Renal pelvis (tissue), 4 donors: Measurements from ENCODE around the gene MGAT4A. TPM values are rescaled to one million over a fixed set of nuclear protein-coding genes. Genes with fewer than 3 reads are reported as not detected.
"Not testable (repeated sequence)": the region's sequence is repeated elsewhere in the genome, so short reads cannot be mapped to it uniquely, and the experiment has no call there.

Source experiments
- DNase-seq: peaks from one replicate; pipeline ENCODE4 v3.0.0-alpha.2; 2013
- polyA plus RNA-seq, 3 donors: library from polyadenylated mRNA; unstranded; fragments of 120-200 nt; gene quantifications; one replicate each; pipeline ENCODE4 v1.2.1, GENCODE V29; 2013; ENCODE audit not compliant: insufficient read length in 3 of 3

Gene MGAT4A
- polyA plus RNA-seq, 3 donors, result 24.8 to 32.0 (median 28.8) TPM

DNA sequence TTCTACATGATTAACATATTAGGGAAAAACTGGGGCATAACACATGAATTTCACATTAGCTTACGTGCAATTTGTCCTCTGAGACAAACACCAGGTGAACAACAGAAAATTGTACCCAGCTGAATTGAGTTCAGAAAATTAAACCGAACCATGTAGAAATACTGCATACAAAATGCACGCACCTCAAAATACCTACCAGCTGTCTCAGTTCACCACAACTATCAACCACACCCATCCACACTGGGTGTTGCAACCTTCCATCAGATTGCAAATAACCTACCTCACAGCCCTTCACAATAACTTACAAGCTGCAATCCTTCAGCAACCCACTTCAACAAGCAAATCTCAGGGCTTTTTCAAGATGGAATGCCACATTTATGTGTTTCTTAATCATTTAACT, 66.6 kb downstream of the MGAT4A start:
- DNase-seq, result no peak

DNA sequence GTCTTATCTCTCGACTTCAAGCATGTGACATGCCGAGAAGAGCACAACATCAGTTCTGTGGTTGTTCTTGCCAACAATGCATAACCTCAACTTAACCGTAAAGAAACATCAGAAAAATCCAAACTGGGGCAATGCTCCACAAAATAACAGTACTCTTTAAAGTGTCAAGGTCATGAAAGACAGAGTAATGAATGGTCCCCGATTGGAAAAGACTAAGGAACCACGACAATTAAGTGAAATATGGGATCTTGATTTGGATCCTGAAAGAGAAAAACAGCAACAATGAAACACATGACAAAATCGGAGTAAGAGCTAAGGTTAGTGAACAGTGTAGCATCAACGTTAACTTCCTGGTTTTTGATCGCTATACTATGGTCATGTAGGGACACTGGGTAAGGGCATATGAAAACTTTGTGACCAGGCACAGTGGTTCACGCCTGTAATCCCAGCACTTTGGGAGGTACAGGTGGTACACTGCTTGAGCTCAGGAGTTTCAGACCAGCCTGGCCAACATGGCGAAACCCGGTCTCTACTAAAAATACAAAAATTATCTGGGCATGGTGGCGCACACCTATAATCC, 67.3 kb downstream of the MGAT4A start:
- DNase-seq, result no peak

DNA sequence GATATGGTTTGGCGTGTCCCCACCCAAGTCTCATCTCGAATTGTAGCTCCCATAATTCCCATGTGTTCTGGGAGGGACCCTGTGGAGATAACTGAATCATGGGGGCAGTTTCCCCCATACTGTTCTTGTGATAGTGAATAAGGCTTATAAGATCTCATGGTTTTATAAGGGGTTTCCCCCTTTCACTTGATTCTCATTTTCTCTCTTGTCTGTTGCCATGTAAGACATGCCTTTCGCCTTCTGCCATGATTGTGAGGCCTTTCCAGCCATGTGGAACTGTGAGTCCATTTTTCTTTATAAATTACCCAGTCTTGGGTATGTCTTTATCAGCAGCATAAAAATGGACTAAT, 71.5 kb downstream of the MGAT4A start:
- DNase-seq, result not testable (repeated sequence)

DNA sequence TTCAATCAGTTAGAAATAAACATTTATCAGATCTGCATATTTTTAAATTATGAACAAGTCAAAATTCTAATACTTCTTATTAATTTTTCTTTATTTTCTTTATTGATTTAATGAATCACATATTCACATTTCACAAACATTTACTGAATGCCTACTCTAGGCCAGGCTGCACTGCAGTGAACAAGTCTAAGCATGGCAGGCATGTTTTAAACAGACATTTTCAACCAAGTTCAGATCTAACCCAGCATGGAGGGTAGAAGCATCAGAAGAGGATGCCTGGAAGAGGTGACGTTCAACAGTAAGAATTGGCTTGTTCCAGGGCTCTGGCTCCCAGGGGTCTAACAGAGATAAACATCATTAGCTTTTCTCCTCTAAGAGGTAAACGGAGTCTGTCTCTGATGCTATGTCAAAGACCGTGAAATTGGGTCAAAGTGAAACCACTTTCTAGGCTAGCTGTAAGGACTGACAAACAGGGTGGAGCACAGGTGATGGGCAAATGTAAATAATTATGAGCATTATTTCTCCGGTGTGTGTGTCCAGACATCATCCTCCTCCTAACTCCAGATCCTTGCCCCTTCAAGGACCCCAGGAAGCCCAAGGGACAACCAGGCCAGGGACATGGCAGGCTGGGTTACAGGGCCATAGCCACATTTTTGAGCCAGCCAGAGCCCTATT, 72.0 kb downstream of the MGAT4A start:
- no peak for DNase-seq

DNA sequence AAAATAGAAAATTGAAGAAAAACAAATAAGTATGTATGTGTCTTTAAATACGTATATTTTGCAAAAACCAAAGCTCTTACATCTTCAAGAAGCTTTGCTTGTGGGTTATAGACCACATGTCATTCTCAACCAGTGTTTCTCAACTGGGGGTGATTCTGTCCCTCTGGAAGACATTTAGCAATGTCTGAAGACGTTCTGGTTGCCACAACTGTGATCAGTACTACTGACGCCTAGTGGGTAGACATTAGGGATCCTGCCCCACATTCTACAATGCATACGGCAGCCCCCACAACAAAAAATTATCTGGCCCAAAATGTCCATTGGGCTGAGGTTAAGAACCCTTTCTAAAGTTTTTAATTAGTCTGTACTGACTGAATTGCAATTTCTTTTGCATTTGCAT, 74.1 kb downstream of the MGAT4A start:
- no peak for DNase-seq

DNA sequence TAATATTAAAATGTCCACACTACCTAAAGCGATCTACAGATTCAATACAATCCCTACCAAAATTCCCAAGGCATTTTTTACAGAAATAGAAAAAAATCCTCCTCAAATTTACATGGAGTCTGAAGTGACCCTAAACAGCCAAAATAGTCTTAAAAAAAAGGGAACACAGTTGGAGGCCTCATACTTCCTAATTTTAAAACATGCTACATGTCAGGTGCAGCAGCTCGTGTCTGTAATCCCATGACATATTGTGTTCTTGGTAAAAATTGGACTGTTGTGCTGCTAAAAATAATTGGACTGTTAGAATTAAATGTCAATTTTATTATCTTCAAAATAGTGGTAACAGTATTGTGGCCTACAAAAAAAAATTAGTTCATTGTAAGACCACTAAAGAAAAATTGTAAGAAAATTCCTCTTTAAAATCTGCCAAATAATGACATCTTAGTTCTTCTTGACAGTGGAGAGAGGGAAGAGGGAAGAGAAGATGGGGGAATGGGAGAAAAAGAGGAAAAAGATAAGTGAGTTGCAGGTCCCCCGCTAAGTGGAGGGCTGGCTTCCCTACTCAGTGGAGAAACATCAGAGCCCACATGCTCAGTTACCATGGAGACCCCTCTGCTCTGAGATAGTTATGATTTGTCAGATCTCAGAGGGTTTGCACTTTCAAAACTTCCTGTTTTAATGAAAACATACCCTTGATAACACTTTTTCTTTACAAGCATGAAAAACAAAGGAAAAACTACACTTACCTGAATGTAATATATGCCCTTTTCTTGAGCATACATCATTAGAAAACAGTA, 76.0 kb downstream of the MGAT4A start:
- no peak for DNase-seq

DNA sequence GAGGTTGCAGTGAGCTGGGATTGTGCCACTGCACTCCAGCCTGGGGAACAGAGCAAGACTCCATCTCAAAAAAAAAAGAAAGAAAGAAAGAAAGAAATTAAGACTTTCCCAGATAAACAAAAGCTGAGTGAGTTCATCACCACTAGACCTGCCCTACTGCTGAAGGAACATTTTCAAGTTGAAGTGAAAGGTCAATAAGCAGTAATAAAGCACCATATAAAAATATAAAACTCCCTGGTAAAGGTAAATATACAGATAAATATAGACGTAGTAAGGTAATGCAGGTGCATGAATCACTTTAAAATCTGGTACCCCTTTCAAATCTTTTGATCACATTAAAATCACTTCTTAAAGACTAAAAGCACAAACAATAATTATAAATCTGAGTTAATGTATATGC, 79.9 kb downstream of the MGAT4A start:
- DNase-seq, result no peak

DNA sequence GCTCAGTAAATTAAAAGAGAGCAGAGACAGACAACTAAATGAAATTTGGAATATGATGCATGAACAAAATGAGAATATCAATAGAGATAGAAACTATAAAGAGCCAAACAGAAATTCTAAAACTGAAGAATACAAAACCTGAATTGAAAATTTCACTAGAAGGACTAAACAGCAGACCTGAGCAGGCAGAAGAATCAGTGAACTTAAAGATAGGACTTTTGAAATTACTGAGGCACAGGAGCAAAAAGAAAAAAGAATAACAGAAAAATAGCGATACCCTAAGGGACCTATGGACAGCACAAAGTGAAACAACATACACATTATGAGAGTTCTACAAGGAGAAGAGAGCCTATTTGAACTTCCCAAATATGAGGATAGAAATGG, 80.9 kb downstream of the MGAT4A start:
- no peak for DNase-seq

DNA sequence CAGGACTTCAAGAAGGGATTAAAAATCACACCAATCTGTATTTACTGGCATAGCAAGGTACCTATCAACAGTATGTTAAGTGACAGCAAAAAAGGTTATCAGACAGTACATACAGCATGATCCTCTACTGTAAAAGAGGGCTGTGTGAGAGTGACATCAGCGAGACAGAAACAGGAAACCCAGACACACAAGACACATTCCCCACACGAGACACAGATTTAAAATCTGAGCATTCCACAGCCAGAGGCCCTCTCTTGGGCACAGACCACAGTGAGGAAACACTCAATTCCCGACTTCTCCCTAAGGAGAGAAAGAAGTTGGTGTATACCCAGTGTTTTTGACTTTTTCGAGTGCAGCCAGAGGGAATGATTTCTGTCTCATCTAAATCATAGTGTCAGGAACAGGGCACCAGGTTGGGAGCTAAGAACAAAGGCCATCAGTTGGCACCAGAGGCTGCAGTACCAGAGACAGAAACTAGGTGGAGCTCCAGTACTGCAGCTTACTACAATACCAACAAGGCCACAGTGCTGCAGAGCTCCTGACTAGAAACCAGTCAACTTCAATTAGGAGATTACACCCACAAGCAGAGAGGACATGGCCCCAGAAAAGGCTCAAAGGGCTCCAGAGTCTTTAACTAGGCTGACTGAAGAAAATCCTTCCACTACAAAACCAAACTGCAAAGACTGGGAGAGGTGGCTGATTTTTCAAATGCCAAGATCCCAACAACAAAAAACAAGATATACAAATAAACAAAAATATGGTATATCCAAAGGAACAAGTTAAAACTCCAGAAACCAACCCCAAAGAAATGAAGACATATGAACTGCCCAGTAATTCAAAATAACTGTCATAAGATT, 81.6 kb downstream of the MGAT4A start:
- peak; percentile 78 for DNase-seq

DNA sequence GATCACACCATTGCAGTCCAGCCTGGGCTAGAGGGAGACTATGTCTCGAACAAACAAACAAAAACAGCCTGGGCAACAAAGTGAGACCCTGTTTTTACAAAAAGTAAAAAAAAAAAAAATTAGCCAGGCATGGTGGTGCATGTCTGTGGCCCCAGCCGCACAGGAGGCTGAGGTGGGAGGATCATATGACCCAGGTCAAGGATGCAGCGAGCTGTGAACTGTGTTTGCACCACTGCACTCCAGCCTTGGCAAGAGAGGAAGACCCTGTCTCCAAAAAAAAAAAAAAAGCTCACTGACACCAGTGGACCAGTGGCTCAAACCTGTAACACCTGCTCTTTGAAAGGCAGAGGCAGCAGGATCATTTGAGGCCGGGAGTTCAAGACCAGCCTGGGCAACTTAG, 82.5 kb downstream of the MGAT4A start:
- no peak for DNase-seq

DNA sequence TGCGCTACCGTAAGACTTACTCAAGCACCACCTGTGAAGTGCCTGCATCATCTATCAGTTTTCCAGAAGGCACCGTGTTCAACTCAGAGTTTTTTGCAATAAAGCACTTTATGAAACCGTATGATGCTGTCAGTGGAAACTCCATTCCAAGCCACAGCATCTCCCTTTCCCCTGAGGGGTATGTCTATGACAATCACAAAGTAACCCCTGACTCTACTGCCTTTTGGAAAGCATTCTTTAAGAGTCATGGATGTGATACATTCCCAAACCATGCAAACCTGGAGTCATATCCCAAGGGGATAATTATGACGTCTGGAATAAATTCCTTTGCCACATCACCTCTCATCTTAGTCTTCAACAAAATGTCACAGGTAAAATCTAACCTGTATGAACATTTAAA, 83.3 kb downstream of the MGAT4A start:
- DNase-seq, result no peak

DNA sequence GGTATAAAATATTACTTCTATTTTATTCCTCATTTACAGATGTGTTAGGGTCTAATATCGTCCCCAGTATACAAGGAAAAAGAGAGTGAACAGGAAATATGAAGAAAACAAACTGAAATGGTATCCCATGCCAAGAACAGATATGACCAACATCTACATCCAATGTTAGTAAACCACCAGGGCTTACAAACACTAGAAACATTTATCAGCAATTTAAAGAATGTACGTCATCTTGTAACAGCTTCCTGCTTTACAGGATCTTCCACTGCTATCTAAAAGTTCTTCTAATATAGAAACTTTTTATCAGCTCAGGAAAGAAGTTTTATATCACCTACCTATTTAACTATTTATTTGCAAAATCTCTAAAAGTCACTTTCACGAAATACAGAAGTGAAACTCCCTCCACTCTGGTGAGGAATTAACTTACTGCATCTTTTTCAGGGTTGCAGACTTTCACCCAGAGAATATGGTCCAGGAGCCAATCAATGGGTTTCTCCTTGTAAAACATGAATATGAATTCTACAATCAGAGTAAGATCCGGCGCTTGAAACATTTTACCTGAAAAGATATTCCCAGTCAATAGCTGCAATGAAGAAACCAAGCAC, 87.3 kb downstream of the MGAT4A start:
- DNase-seq, result no peak

DNA sequence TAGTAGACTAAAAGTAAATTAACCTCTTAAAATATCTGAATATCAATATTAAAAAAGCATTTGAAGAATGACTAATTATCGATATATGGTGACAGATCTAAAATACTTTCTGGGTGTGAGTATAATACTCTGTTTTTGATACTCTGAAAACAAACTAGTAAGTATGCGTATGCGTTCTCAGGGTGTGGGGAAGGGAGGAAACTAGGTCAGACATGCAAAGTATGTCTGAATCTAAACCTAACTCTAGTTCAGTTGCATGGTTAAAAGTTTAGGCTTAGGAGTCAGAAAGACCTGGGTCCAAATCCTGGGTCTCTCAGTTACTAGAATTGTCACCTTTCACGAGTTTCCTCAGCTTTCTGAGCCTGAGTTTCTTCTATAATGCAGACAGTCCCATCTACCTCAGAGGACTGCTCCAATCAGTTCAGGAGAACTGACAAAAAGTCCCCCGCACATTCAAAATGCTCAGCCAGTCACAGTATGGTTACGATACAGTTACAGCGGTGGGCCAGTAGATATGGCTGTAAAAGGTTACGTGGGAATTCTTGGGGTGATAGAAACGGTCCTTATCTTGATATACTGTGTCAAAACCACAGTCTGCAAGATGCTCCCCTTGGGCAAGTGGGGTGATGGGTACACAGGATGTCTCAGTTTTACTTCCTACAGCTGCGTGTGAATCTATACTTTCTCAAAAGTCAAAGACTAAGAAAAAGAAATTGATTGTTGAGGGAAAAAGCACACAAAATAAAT, 93.4 kb downstream of the MGAT4A start:
- DNase-seq, result no peak

DNA sequence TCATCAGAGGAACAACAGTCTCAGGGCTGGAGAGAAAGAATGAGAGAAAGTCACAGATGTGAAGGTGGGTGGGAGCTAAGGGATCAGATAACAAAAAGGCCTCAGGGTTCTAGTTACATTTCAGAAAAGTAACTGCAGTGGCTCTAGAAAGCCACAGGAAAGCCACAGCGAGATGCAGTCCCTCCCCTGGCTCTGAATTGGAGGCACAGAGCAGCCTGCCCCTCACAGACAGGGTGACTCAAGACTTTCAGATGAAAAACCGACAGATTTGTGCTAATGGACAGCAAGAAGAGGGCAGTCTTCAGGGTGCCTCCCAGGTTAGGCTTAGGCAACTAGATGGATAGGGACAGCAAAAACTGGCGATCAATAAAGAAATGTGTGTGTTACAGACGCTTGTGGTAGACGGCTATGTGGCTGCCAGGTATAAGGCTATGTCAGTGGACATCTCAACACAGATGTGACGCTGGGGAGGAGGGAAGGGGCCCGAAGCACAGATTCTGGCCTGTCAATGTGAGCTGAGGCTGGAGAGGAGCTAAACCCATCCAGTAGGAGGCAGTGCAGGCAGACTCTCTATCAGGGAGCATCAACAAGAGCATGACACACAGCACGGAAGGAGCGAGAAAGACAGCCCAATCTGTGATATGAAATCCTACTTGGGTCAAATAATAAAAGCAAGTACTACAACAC, 96.4 kb downstream of the MGAT4A start:
- DNase-seq, result no peak

DNA sequence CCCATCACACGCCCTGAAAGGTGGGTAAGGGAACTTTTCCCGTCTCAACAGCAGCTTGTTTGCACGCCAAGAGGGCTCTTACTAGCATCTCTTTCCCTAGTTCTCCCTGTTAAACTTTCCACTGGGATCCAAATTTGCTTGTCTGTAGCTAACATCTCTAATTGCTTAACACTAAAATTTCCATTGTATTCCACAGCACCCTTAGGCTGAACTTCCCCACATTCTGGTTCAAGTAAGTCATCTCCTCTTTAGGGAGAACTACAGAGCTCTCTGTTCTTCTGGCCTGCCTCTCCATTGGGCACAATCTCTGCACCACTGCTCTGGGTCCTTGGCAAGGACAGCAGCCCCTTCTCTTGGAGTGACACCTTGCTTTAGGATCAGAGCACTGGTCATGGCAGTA, 98.6 kb downstream of the MGAT4A start:
- DNase-seq, result no peak

DNA sequence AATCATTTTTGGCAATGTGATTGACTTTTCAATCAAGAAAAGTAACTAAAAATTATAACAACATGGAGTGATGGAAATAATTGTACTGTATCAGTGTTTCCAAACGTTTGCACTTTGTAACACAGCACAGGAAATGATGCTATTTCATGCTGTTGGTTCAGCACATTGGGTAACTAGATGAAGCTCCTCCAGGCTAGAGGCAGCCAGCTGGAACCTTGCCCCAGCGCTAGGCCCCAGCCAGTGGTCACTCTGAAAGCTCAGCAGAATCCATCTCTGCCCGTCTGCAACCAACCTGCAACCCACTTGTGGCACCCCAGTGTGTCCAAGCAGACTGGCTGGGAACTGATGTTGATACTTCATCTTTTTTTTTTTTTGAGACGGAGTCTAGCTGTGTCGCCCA, 107.3 kb downstream of the MGAT4A start:
- no peak for DNase-seq

DNA sequence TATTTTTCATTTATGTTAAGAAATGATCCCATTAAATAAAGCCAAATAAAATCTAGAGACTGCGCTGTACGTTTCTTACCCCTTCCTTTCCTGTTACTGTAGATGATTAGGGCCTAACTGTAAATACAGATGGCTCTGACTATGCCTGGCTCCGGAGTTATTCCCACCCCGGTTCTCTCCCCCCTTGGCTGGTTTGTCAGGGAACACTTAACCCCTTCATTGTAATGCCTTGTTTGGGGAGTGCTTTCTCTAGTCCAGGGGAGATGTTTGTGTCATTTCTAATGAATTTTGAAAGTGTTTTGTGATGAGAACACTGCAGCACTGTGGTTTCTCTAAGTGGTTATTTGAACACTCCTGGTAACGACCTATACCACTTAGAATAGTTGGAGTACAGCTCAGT, 113.8 kb downstream of the MGAT4A start:
- DNase-seq, result no peak

DNA sequence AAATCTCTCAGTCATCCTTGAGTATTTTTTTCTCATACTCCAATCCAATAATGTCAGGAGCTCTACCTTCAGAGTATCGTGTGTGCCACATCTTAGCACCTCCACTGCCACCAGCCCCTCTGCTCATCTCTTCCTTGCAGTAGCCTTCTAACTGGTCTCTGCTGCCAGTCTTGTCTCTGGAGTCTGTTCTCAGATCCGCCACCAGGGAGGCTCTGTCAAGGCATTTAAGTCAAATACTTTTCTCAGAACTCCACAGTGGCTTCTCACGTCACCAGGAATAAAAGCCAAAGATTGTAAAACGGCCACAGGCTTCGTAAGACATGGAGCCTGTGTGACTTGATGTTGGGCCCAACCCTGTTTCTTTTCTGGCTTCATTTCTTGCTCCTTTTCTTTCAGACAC, 115.5 kb downstream of the MGAT4A start:
- DNase-seq, result no peak

DNA sequence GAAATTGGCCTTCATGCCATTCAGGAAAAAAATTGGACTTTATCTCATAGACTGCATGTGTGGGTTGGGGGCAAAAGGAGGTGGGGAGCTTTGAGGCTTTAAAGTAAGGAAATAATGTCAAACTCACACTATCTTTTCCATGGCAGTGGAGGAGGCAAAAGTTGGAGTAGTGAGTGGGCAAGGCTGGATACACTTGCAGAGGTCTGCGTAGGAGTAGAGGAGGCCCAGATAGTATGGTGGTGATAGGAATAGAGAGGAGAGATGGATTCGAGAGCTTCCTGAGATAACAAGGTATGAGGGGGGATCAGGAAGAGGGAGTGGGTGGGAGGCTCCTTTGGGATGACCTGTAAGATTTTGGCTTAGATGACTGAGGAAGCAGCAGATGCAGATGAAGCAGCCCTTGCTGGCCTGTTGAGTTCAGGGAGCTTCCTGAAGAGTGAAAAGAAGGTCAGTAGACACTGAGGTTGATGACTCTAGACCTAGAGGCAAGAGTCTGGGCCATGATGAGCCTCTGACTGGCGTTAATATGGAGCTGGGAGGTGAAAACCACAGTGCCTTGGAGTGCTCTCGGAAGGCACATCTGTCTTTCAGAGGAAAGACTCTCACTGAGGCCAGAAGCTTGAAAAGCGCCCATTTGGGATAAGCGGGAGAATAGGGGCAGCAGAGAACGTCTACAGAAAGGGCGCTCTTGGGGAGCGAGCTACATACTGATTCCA, 116.8 kb downstream of the MGAT4A start:
- DNase-seq, result no peak
